Measurements from ENCODE around the gene KCNF1.

- no peak for TF ChIP-seq CTCF (conservative IDR thresholded peaks at IDR 0.05 in 1 of 2, IDR thresholded peaks at IDR 0.05 in 1 of 2; ENCODE audit: low read depth in 1 of 2, low read length in 2 of 2)
- TF ChIP-seq EZH2 (IDR thresholded peaks at IDR 0.05; ENCODE audit: low read length, missing control alignments), result no peak
Measured at GRCh38 chr2:10934979-10935350, 23.2 kb downstream of the KCNF1 start.
